NCI-H774 (cell line): ENCODE measurements around the gene ATG9A.
"Not testable (repeated sequence)": the region's sequence is repeated elsewhere in the genome, so short reads cannot be mapped to it uniquely, and the experiment has no call there.

Experiments
- DNase-seq: peaks from one replicate; lab custom pipeline; 2025; lab: John Stamatoyannopoulos, UW

The ATG9A gene

DNA sequence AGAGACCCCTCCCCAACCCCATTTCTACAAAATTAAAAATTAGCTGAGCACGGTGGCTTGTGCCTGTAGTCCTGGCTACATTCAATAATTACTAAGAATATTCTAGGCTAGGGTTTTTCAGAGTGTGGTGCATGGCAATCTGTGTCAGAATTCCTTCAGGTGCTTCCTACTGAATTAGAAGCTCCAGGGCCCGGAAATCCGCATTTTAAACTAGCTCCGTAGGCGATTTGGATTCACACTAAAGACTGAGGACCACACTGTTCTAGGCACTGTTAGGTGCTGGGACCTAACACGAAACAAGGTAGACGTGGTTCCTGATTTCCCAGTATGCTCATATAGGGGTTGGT, 23.5 kb downstream of the ATG9A start:
- DNase-seq = no peak

DNA sequence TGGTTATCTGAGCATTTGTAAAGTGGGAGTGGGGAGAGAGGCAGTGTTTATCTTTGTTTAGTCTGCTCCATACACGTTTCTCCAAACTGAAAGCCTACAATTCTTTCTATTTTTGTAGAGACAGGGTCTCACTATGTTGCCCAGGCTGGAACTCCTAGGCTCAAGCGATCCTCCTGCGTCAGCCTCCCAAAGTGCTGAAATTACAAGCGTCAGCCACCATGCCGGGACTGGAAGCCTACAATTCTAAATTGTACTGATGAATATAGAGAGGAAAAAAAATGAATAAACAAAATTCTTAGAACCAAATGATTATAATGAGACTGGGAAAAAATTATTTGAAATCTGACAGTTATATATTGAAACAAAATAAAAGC, 24.3 kb downstream of the ATG9A start:
- DNase-seq = no peak

DNA sequence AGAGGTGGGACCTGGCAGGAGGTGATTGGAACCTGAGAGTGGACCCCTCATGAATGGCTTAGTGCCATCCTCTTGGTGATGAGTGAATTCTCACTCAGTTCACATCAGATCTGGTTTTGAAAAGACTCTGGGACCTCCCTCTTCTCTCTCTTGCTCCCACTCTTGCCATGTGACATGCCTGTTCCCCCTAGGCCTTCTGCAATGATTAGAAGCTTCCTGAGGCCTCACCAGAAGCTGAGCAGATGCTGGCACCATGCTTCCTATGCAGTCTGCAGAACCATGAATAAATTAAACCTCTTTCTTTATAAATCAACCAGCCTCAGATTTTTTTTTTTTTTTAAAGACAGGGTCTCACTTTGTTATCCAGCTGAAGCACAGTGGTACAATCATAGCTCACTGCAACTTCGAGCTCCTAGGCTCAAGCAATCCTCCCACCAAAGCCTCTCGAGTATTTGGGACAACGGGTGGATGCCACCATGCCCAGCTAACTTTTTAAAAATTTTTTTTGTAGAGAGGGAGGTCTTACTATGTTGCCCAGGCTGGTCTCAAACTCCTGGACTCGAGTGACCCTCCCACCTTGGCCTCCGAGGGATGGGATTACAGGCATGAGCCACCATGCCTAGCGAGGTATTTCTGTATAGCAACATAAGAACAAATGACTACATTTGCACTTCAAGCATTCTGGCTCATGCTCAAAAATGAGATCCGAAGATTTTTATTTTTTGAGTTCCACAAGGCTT, 24.8 kb downstream of the ATG9A start:
- DNase-seq = no peak

DNA sequence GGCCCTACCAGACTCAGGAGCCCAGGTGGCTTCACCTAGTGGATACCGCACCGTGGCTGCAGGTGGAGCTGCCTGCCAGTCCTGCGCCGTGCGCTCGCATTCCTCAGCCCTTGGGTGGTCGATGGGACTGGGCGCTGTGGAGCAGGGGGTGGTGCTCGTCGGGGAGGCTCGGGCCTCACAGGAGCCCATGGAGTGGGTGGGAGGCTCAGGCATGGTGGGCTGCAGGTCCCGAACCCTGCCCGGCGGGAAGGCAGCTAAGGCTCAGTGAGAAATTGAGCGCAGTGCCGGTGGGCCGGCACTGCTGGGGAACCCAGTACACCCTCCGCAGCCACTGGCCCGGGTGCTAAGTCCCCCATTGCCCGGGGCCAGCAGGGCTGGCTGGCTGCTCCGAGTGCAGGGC, 28.1 kb downstream of the ATG9A start:
- not testable (repeated sequence) for DNase-seq

DNA sequence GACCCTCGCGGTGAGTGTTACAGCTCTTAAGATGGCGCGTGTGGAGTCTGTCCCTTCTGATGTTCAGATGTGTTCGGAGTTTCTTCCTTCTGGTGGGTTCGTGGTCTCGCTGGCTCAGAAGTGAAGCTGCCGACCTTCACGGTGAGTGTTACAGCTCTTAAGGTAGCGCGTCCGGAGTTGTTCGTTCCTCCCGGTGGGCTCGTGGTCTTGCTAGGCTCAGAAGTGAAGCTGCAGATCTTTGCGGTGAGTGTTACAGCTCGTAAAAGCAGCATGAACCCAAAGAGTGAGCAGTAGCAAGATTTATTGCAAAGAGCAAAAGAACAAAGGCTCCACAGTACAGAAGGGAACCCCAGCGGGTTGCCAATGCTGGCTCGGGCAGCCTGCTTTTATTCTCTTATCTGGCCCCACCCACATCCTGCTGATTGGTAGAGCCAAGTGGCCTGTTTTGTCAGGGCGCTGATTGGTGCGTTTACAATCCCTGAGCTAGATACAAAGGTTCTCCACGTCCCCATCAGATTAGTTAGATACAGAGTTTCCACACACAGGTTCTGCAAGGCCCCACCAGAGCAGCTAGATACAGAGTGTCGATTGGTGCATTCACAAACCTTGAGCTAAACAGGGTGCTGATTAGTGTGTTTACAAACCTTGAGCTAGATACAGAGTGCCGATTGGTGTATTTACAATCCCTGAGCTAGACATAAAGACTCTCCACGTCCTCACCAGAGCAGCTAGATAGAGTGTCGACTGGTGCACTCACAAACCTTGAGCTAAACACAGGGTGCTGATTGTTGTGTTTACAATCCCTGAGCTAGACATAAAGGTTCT, 28.7 kb downstream of the ATG9A start:
- not testable (repeated sequence) for DNase-seq

DNA sequence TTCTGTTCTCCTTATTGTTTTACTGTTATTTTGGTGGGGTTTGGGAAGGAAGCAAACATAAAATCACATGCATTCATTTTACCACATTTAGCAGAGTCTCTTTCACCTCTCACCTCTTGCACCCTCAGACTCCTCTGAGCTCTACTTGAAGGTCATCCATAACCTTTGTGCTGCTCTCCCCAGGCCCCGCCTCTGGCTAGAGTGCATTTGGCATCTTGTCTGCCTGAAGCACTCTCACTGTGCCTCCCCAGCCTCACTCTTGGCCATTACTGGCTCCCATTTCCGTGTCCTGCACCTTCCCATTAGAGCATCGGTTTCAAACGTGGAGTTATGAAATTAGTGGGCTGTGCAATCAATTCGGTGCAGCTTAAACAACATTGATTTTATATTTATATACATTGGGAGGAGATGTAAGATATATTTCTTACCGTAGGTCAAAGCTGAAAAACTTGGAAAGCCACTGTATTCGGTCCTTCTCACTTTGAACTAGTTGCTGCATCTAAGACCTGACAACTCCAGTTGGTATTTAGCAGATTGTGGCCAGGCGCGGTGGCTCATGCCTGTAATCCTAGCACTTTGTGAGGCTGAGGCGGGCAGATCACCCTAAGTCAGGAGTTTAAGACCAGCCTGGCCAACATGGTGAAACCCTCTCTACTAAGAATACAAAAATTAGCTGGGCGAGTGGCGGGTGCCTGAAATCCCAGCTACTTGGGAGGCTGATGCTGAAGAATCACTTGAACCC, 29.8 kb downstream of the ATG9A start:
- no peak for DNase-seq

DNA sequence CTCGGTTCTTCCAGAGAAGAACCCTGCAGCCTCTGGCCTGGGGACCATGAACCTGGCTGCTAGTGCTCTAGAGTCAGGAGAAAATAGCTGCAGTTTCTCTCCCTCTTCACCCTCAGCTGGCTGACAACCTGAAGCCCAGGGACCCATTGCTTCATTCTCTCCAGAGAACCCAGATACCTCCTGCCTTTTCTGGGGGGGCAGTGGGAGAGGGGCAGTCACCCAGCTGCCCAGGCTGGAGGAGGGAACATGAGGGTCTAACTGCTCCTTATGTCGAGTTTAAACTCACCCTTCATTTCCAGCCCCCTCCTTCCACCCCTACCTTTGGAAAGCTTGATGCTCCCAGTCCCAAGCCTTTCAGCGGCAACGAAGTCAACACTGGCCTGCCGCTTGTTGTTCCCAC, 30.5 kb downstream of the ATG9A start:
- DNase-seq = no peak

DNA sequence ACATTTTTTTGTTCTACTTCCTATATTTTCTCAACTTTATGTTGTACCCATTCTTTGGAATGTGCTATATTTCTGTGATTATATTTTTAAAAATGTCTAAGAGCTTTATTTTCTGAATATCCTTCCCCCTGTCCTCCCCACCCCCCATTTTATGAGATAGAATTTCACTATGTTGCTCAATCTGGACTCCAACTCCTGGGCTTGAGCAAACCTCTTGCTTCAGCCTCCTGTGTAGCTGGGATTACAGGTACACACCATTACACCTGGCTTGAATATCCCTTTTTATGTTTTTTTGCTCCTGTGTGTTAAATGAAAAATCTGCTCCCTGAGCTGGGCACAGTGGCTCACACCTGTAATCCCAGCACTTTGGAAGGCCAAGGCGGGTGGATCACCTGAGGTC, 32.0 kb downstream of the ATG9A start:
- DNase-seq = no peak

DNA sequence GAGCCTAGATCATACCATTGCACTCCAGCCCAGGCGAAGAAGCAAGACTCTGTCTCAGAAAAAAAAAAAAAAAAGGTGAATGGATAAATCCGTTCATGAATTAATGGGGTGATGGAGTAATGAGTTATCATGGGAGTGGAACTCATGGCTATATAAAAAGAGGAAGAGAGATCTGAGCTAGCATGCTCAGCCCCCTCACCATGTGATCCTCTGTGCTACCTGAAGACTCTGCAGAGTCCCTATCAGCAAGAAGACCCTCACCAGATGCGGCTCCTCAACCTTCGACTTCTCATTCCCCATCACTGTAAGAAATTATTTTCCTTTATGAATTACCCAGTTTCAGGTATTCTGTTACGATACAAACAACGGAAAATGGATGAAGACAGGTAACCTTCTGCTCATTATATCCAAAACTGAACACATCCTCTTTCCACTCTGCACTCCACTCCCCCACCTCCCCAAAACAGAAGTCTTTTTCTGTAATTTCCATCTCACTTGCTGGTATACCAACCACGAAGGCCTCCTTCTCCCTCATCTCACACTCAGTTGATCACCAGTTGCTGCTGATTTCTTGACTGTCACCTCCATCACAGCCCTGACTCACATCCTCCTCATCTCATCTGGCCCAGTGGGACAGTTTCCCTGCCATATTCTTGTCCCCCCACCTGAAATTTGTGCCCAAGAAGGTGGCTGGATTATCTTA, 42.5 kb downstream of the ATG9A start:
- no peak for DNase-seq

DNA sequence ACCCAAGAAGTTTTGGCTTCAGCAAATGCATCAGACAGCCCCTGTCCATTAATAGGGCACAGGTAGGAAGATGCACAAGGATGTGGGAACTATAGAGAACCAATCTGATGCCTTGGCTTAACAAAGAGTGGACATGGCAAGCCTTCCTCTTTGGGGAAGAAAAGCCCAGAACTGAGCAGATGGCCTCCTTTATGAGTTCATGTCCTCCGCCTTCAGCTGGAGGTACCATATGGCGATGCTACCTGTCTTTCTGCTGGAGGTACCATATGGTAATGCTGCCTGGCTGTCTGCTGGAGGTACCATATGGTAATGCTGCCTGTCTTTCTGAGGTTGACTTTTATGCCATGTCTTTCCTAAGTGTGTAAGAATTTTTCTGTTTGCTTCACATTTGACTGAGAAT, 45.3 kb downstream of the ATG9A start:
- no peak for DNase-seq

DNA sequence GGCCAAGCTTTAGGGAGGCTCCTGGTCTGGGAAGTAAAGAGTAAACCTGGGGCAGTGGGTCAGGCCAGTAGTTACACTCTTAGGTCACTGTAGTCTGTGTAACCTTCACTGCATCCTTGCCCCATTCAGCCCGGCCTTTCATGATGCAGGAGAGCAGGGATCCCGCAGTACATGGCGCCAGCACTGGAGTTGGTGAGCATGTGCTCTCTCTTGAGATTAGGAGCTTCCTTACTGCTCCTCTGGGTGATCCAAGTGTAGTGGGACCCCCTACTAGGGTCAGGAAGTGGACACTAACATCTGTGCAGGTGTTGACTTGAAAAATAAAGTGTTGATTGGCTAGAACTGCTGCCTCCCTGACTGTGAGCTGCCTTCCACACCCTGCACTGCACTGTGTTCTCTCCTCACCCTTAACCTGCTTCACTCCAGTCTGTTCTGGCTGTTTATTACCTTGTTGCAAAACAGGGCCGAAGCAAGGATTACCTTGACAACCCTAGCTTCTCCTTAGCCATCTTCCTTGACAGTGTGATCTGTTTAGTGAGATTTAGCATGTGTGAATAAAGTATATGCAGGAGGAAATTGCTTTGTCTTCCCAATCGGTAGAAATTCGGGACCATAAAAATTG, 46.2 kb downstream of the ATG9A start:
- DNase-seq = no peak

DNA sequence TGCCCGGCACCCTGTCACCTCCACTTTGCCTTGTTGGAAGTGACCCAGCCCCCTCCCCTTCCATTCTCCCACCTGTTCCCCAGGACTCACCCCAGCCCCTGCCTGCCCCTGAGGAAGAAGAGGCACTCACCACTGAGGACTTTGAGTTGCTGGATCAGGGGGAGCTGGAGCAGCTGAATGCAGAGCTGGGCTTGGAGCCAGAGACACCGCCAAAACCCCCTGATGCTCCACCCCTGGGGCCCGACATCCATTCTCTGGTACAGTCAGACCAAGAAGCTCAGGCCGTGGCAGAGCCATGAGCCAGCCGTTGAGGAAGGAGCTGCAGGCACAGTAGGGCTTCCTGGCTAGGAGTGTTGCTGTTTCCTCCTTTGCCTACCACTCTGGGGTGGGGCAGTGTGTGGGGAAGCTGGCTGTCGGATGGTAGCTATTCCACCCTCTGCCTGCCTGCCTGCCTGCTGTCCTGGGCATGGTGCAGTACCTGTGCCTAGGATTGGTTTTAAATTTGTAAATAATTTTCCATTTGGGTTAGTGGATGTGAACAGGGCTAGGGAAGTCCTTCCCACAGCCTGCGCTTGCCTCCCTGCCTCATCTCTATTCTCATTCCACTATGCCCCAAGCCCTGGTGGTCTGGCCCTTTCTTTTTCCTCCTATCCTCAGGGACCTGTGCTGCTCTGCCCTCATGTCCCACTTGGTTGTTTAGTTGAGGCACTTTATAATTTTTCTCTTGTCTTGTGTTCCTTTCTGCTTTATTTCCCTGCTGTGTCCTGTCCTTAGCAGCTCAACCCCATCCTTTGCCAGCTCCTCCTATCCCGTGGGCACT, 46.9 kb downstream of the ATG9A start:
- no peak for DNase-seq

DNA sequence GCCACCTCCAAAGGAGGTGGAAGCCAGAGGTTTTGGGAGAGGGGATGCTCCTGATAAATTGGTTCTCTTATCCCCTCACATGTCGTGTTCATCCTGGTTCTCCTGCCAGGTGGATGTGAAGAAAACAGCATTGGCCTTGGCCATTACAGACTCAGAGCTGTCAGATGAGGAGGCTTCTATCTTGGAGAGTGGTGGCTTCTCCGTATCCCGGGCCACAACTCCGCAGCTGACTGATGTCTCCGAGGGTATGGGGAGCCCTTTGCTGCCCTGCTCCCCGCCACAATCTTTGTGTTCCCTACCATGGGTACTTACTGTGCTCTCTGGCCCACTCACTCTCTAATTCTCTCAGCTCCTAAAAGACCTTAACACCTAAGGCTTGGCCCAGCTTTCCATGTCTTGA, 47.9 kb downstream of the ATG9A start:
- DNase-seq = no peak

DNA sequence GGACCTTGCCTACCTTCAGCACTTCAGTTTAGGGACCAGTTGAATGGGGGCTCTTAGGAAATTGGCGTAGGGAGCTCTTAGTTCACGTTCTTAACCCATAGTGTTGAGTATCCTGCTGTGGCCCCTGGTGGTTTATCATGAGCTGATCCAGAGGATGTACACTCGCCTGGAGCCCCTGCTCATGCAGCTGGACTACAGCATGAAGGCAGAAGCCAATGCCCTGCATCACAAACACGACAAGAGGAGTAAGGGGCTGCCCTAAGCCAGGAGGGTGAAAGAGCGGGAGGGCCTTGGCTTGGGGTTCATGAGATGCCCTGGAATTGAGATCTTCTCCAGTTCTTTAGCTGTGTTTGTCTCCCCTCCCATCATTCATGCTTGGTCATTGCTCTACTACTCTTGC, 48.5 kb downstream of the ATG9A start:
- DNase-seq = no peak

DNA sequence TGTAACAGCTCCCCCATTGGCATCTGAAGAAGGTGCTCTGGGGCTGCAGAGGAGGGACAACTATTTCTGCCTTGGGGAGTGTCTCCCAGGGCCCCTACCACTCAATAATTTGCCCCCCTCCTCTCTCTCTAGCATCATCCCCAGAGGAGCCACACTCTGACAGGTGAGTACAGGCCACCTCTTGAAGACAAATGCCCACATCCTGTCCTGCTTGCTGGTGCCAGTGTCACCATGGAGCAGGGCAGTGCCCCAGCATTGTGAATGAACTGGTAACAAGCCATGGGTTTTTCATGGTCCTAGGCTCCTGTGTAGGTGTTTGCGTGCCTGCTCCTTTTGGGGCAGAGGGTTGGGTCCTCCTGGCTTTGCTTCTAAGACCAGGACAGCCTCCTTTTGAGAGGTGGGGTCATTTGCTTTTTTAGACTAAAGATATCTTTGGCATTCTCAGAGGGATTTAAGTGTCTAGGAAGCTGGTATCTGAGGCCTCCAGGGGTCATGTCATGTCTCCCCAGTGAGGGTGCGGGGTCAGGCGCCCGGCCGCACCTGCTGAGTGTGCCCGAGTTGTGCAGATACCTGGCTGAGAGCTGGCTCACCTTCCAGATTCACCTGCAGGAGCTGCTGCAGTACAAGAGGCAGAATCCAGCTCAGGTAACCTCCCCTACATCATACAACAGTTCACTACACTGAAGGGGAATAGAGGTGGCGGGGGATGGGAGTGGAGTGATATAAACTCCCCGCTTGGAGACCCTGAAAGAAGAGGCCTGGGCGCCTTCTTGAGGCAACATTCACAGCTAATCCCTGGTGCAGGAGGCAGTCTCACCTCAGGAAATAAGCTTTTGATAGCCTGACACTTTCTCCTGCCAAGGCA, 49.6 kb downstream of the ATG9A start:
- no peak for DNase-seq

DNA sequence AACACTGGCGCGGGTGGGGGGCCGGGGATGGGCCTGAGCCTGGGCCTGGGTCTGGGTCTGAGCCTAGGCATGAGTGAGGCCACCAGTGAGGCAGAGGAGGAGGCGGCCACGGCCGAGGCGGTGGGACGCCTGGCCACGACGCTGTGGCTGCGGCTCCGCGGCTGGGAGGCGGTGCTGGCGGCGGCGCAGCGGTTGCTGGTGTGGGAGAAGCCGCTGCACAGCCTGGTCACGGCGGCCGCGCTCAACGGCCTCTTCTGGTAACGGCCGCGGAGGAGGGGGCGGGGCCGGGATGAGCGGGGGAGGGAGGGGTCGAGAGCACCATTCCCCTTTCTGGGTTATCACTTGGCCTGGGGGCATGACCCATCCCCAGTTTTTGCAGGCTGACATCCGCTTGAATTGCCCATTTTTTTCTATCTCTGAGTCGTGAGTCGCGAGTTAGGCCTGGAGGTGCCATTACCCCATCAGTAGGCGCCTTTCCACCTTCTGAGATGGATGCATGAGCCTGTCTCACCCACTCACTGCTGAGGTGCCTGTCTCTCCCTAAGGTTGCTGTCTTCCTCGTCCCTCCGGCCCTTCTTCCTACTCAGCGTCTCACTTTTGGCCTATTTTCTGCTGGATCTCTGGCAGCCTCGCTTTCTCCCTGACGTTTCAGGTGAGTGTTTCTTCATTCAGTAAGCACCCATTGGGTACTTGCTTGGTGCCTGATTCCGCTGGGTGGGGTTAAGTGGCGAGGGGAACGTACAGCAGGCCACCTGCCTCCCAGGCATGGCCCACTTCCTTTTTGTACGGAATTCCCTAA, 50.9 kb downstream of the ATG9A start:
- DNase-seq = no peak

DNA sequence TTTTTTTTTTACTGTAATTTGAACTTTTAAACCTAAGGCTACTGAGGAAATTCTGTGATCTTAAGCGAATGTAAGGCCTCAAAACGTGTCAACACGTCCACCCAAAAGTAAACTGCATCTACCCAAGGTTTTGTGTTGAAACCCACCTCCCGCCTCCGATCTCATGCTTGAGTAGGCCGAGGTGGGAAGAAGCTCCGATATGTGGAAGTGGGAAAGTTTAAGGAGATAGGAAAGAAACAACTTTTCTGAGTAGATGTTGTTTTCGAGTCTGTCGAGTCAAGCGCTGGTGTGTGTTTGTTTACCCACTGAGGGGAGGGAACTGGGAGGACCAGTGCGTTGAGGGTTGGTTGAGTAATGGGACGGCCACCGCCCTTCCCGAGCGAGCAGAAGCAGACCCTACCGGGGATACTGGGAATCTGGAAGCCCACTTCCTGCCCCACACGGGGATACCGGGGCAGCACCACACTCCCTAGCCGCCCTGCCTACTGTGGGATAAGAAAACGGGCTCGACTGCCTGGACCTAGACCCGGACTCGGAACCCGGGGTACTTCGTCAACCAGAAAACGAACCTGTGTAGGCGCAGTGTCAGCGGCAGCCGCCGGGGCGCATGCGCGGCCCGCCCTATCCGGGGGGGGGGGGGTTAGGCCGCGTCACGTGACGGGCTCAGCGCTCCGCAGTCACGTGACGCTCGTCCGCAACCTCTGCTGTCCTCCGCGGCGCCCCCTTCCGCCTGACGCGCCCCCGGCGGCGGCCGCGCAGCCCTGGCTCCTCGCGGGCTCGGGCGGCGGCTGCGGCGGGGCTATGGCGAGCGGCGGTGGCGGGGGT, 51.7 kb downstream of the ATG9A start, which contains the start of gene RETREG2:
Gene RETREG2, plus strand, starts transcription at position 724 of the 825 bp plus-strand sequence. Its CDS starts 78 bp downstream, at position 802.
- DNase-seq = peak; percentile 83
